22Rv1 (cell line): ENCODE results near the gene STAMBPL1.

Source experiments
- ZFX ChIP-seq: fragments of 450-650 bp; IDR thresholded peaks from 2 replicates; pipeline ENCODE4 v1.6.1; 2017; ENCODE audit warnings: antibody characterized with exemption, borderline replicate concordance
- TF ChIP-seq, protein P1 (sequence below): fragments of 450-650 bp; IDR thresholded peaks from 2 replicates; pipeline ENCODE4 v1.5.1; 2017; ENCODE audit warnings: mild to moderate bottlenecking

DNA sequence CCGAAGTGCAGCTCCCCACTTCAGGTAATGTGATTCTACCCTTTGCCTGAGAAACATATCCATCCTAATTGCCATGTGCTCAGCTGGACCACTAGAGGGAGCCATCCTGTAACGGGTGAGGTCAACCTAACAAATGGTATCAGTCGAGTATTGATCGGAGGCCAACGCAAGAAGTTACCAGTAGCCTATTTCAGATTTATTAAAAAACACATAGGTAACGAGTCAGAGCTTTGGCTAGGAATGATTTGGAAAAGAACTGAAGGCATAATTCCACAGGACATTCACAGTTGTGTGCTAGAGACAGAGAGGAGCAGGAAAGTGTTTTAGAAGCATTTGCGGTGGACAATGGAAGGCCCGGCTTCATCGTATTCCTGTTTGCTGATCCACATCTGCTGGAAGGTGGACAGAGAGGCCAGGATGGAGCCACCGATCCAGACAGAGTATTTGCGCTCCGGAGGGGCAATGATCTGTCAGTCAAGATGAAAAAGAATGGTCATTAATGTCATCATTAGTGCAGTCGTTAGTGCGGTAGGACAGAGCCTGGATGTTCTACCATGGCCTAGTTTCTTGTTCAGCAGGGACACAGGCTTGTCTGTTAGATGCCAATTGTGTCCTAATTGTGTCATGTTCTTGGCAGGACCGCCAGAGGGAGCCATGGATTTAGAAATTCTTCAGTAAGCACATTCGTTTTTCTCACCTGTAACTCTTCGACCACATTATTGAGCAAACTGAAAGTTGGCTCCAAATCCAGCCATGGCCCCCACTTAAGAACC lies 55.0 kb downstream of the STAMBPL1 start:
- TF ChIP-seq, protein P1, sequence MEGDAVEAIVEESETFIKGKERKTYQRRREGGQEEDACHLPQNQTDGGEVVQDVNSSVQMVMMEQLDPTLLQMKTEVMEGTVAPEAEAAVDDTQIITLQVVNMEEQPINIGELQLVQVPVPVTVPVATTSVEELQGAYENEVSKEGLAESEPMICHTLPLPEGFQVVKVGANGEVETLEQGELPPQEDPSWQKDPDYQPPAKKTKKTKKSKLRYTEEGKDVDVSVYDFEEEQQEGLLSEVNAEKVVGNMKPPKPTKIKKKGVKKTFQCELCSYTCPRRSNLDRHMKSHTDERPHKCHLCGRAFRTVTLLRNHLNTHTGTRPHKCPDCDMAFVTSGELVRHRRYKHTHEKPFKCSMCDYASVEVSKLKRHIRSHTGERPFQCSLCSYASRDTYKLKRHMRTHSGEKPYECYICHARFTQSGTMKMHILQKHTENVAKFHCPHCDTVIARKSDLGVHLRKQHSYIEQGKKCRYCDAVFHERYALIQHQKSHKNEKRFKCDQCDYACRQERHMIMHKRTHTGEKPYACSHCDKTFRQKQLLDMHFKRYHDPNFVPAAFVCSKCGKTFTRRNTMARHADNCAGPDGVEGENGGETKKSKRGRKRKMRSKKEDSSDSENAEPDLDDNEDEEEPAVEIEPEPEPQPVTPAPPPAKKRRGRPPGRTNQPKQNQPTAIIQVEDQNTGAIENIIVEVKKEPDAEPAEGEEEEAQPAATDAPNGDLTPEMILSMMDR: peak; percentile 90
- TF ChIP-seq ZFX: no peak
